Nephron (organoid): ENCODE data around the gene C20orf204.

Experiments
- H3K27ac Mint-ChIP-seq, 3 experiments: 2 replicates each; pipeline ENCODE4 v1.8.0; 2020; ENCODE audit warnings: mixed read lengths in 3 of 3, mild to moderate bottlenecking in 2 of 3, moderate library complexity in 1 of 3
- H3K27me3 Mint-ChIP-seq: 2 replicates; pipeline ENCODE4 v1.8.0; 2021; ENCODE audit warnings: low read depth, mild to moderate bottlenecking, moderate library complexity, mixed read lengths
- H3K36me3 Mint-ChIP-seq: 2 replicates; pipeline ENCODE4 v1.8.0; 2020; ENCODE audit warnings: low read depth, mixed read lengths
- H3K4me1 Mint-ChIP-seq: 2 replicates; pipeline ENCODE4 v1.8.0; 2020; ENCODE audit warnings: mixed read lengths
- H3K4me3 Mint-ChIP-seq, 3 experiments: 2 replicates each; pipeline ENCODE4 v1.8.0; 2020; ENCODE audit warnings: mild to moderate bottlenecking in 3 of 3, mixed read lengths in 3 of 3, moderate library complexity in 2 of 3
- H3K9me3 Mint-ChIP-seq: 2 replicates; pipeline ENCODE4 v1.8.0; 2020; ENCODE audit warnings: mixed read lengths
- TF ChIP-seq, protein P1 (sequence below), 3 experiments: fragments of 200-600 bp; sonication (generic); IDR thresholded peaks; one replicate each; pipeline ENCODE4 v1.5.0; 2021; ENCODE audit warnings: antibody characterized with exemption in 3 of 3; ENCODE audit not compliant: unreplicated experiment in 3 of 3

The C20orf204 gene

DNA sequence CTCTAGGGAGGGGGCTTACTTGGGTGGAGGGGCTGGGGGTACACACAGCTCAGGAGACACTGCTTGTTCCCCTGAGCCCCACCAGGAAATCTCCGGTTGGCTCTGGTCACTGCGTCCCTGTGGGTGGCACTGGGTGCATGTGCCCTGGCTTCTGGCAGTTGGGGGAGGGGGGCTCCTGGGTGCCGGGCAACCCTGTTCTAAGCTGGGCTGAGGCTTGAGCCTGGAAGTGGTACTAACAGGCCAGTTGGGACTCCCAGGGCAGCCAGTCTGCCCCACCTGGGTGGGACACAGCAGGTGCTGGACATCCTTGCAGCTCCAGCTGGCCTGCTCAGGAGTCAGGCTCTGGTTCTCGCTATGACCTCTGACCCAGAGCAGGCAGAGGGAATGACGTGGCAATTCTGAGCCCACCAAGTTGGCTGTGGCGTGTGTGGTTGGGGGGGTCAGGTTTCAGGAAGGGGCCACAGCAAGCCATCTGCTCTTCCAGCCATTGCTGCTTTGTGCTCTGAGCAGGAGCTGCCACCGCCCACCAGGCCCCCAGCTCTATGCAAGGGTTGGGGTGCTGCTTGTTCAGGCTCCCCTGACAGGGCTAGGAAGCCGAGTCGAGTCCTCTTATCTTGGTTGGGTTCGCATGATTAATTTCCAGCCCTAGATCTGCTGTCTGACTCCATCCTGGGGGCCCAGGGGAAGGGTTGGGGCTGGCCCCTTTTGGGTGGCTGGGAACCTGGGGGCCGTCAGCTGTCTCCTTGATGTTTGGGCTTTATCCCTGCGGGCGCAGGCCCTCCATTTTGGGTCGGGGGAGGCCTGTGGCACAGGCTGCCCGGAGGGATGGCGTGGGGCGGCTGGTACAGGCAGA lies 590 bp downstream of the C20orf204 start:
- TF ChIP-seq, protein P1, sequence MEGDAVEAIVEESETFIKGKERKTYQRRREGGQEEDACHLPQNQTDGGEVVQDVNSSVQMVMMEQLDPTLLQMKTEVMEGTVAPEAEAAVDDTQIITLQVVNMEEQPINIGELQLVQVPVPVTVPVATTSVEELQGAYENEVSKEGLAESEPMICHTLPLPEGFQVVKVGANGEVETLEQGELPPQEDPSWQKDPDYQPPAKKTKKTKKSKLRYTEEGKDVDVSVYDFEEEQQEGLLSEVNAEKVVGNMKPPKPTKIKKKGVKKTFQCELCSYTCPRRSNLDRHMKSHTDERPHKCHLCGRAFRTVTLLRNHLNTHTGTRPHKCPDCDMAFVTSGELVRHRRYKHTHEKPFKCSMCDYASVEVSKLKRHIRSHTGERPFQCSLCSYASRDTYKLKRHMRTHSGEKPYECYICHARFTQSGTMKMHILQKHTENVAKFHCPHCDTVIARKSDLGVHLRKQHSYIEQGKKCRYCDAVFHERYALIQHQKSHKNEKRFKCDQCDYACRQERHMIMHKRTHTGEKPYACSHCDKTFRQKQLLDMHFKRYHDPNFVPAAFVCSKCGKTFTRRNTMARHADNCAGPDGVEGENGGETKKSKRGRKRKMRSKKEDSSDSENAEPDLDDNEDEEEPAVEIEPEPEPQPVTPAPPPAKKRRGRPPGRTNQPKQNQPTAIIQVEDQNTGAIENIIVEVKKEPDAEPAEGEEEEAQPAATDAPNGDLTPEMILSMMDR (IDR thresholded peaks at IDR 0.05; ENCODE audit: unreplicated experiment in 3 of 3) = no peak

GRCh38 chr20:64037199-64037497 lies 1.2 kb downstream of the C20orf204 start:
- peaks cover 60% of the 10 kb centered on the region for H3K27me3 Mint-ChIP-seq
- no peak overlapping the region for H3K27ac Mint-ChIP-seq
- H3K9me3 Mint-ChIP-seq = no peaks in the 10 kb centered on the region
- peaks cover 16% of the 10 kb centered on the region for H3K4me1 Mint-ChIP-seq
- TF ChIP-seq, protein P1 (IDR thresholded peaks at IDR 0.05; ENCODE audit: unreplicated experiment in 3 of 3) = no peak
- no peak overlapping the region for H3K4me3 Mint-ChIP-seq
- H3K36me3 Mint-ChIP-seq = peaks cover 9% of the 10 kb centered on the region

More for the DNA sequence above, 590 bp downstream of the C20orf204 start:
- H3K4me3 Mint-ChIP-seq = no peak overlapping the region
- H3K4me1 Mint-ChIP-seq = peaks cover 16% of the 10 kb centered on the region
- no peaks in the 10 kb centered on the region for H3K9me3 Mint-ChIP-seq
- H3K36me3 Mint-ChIP-seq = peaks cover 11% of the 10 kb centered on the region
- peaks cover 54% of the 10 kb centered on the region for H3K27me3 Mint-ChIP-seq
- H3K27ac Mint-ChIP-seq = no peak overlapping the region

GRCh38 chr20:64037498-64038213 lies 1.7 kb downstream of the C20orf204 start:
- peak overlapping the region; percentile 43 to 69 (median 55) for H3K4me3 Mint-ChIP-seq
- no peak overlapping the region for H3K27ac Mint-ChIP-seq
- peaks cover 16% of the 10 kb centered on the region for H3K4me1 Mint-ChIP-seq
- TF ChIP-seq, protein P1 (IDR thresholded peaks at IDR 0.05; ENCODE audit: unreplicated experiment in 3 of 3) = no peak
- H3K9me3 Mint-ChIP-seq = no peaks in the 10 kb centered on the region
- peaks cover 9% of the 10 kb centered on the region for H3K36me3 Mint-ChIP-seq
- peaks cover 61% of the 10 kb centered on the region for H3K27me3 Mint-ChIP-seq

DNA sequence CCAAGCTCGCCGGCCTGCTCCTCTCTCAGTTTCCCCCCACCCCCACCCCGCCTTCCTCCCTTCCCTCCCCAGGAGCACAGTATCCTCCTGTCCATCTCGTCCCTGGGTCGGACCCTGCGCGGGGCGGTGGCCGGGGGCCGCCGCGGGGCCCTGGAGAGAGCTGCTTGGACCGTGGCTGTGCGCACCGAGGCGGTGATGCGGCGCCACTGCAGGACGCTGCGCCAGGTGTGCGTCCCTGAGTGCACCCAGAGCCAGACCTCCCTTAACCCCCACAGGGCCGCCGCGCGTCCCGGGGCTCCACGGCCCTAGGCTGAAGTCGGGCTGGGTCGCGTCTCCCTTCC lies 2.2 kb downstream of the C20orf204 start:
- H3K36me3 Mint-ChIP-seq = peaks cover 9% of the 10 kb centered on the region
- no peaks in the 10 kb centered on the region for H3K9me3 Mint-ChIP-seq
- H3K4me3 Mint-ChIP-seq = peak overlapping the region in 1 of 3 experiments; percentile 19
- no peak overlapping the region for H3K27ac Mint-ChIP-seq
- peaks cover 16% of the 10 kb centered on the region for H3K4me1 Mint-ChIP-seq
- TF ChIP-seq, protein P1 (IDR thresholded peaks at IDR 0.05; ENCODE audit: unreplicated experiment in 3 of 3) = no peak
- peaks cover 65% of the 10 kb centered on the region for H3K27me3 Mint-ChIP-seq

DNA sequence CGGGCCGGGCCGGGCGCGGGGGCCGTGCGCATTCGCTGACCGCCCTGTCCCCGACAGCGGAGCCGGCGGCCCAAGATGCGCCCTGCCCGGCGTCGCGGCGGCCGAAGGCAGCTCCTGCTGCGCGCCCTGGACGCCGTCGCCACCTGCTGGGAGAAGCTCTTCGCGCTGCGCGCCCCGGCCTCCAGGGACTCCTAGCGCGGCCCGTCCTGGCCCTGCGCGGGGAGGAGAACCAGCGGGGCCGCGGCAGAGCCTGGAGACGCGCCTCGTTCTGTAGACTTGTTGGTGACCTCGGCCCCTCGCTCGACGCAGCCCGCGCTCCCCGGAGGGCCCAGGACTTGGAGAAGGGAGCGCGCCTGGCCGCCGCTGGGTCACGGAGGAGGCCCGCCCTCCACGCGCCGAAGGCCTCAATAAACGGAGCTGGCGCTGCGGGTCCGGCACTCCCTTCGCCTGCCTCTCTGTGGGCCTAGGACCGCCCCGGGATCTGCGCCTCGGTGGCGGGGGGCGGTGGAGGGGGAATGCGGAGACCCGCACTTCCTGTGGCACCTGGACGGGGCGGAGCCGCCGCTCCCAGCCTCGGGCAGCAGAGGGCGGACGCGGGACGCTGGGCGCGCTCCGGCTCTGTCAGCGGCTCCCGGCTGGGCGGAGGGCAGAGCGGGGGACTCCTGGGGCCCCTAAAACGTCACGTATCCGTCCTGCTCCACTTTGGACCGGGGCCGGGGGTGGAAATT lies 2.7 kb downstream of the C20orf204 start:
- Mint-ChIP-seq H3K36me3 (peaks cover 7% of the 10 kb centered on the region), H3K27ac (no peak overlapping the region), H3K4me3 (peak overlapping the region in 2 of 3 experiments; percentile 50 to 66), H3K4me1 (peaks cover 14% of the 10 kb centered on the region), H3K27me3 (peaks cover 70% of the 10 kb centered on the region), H3K9me3 (no peaks in the 10 kb centered on the region)
- TF ChIP-seq, protein P1 (IDR thresholded peaks at IDR 0.05; ENCODE audit: unreplicated experiment in 3 of 3) = peak; percentile 76 to 83 (median 77)
